SK-N-SH (cell line): Measurements from ENCODE around the gene RELT. TPM values are rescaled to one million over a fixed set of nuclear protein-coding genes. Genes with fewer than 3 reads are reported as not detected.
"Not testable (repeated sequence)": the region's sequence is repeated elsewhere in the genome, so short reads cannot be mapped to it uniquely, and the experiment has no call there.

Source experiments
- CTCF ChIA-PET: fragments of 300-600, 350-600 bp; formaldehyde crosslinking; extraction: SDS; loops from one replicate; lab custom pipeline; 2021; lab: Yijun Ruan, JAX
- POLR2A ChIA-PET: fragments of 350-600 bp; sonication (Branson Sonifier 250); formaldehyde crosslinking; extraction: SDS; loops from one replicate; lab custom pipeline; 2020; ENCODE audit warnings: antibody characterized with exemption, inconsistent platforms; lab: Yijun Ruan, JAX
- DNase-seq: peaks from one replicate; pipeline ENCODE4 v3.0.0; 2012
- H2AFZ ChIP-seq: fragments of 200-600 bp; sonication (generic); 2 replicates; pipeline ENCODE4 v1.8.1; 2016; ENCODE audit warnings: antibody characterized with exemption, mild to moderate bottlenecking, low read depth
- H3F3A ChIP-seq: fragments of 200-600 bp; sonication (generic); replicated peaks from 2 replicates; pipeline ENCODE3; 2016; ENCODE audit warnings: antibody characterized with exemption, mild to moderate bottlenecking; ENCODE audit not compliant: insufficient read depth
- H3K27ac ChIP-seq, 2 experiments: fragments of 200-500 bp in 1 of 2; fragments of 200-600 bp in 1 of 2; sonication (Bioruptor generic) in 1 of 2; sonication (generic), shearing (Covaris generic) in 1 of 2; 2 replicates each; pipeline versions ENCODE4 v1.5.1 to v1.6.1; 2014 to 2016; ENCODE audit warnings: low read depth in 2 of 2, inconsistent platforms in 1 of 2, low read length in 1 of 2, mild to moderate bottlenecking in 1 of 2, mixed read lengths in 1 of 2
- H3K27me3 ChIP-seq: fragments of 200-600 bp; sonication (generic), shearing (Covaris generic); 2 replicates; pipeline ENCODE4 v1.6.1; 2016; ENCODE audit warnings: mixed run types; ENCODE audit not compliant: insufficient read depth
- H3K36me3 ChIP-seq, 2 experiments: fragments of 200-500 bp in 1 of 2; fragments of 200-600 bp in 1 of 2; sonication (Bioruptor generic) in 1 of 2; sonication (generic) in 1 of 2; replicated peaks in 1 of 2; 2 replicates each; pipeline versions ENCODE3 to v1.5.1; 2014 to 2016; ENCODE audit warnings: low read length in 1 of 2, mild to moderate bottlenecking in 1 of 2; ENCODE audit not compliant: insufficient read depth in 2 of 2, control insufficient read depth in 1 of 2
- H3K4me1 ChIP-seq, 2 experiments: fragments of 200-500 bp in 1 of 2; fragments of 200-600 bp in 1 of 2; sonication (Bioruptor generic) in 1 of 2; sonication (generic), shearing (Covaris generic) in 1 of 2; 2 replicates each; pipeline versions ENCODE4 v1.5.1 to v1.6.1; 2014 to 2016; ENCODE audit warnings: low read depth in 1 of 2, low read length in 1 of 2, mixed run types in 1 of 2; ENCODE audit not compliant: insufficient read depth in 2 of 2, control insufficient read depth in 1 of 2
- H3K4me2 ChIP-seq: fragments of 200-600 bp; sonication (generic), shearing (Covaris generic); 2 replicates; pipeline ENCODE4 v1.6.1; 2017; ENCODE audit warnings: mixed run types
- H3K4me3 ChIP-seq, 2 experiments: fragments of 200-500 bp in 1 of 2; fragments of 200-600 bp in 1 of 2; sonication (Bioruptor generic) in 1 of 2; sonication (generic), shearing (Covaris generic) in 1 of 2; 2 replicates each; pipeline versions ENCODE4 v1.5.1 to v1.8.1; 2014 to 2016; ENCODE audit warnings: low read depth in 2 of 2, inconsistent platforms in 1 of 2, low read length in 1 of 2, mild to moderate bottlenecking in 1 of 2, mixed read lengths in 1 of 2, moderate library complexity in 1 of 2
- H3K79me2 ChIP-seq: fragments of 200-600 bp; sonication (generic); 2 replicates; pipeline ENCODE4 v1.8.1; 2017; ENCODE audit warnings: mild to moderate bottlenecking; ENCODE audit not compliant: insufficient read depth
- H3K9ac ChIP-seq: fragments of 200-600 bp; sonication (generic); 2 replicates; pipeline ENCODE4 v1.6.1; 2017; ENCODE audit warnings: mixed run types
- H3K9me2 ChIP-seq: fragments of 200-600 bp; sonication (generic); 2 replicates; pipeline ENCODE4 v1.6.1; 2017; ENCODE audit warnings: mixed run types
- H3K9me3 ChIP-seq: fragments of 200-600 bp; sonication (generic); 2 replicates; pipeline ENCODE4 v1.6.1; 2017; ENCODE audit warnings: mixed run types, mild to moderate bottlenecking, moderate library complexity
- H4K20me1 ChIP-seq: fragments of 200-600 bp; sonication (generic); 2 replicates; pipeline ENCODE4 v1.6.1; 2017; ENCODE audit warnings: mild to moderate bottlenecking, mixed run types; ENCODE audit not compliant: insufficient read depth
- EP300 ChIP-seq, 2 experiments: IDR thresholded peaks; 2 replicates each; pipeline versions ENCODE4 v1.4.0 to v1.6.1; 2012; ENCODE audit warnings: borderline replicate concordance in 1 of 2, low read depth in 1 of 2, low read length in 1 of 2
- FOSL2 ChIP-seq: IDR thresholded peaks from 2 replicates; pipeline ENCODE4 v1.4.0; 2012; ENCODE audit warnings: low read depth, mild to moderate bottlenecking, moderate library complexity, borderline replicate concordance
- GATA2 ChIP-seq: sonication (generic); formaldehyde crosslinking; IDR thresholded peaks from 2 replicates; pipeline ENCODE4 v1.5.0; 2020; ENCODE audit warnings: mild to moderate bottlenecking, missing genetic modification reagents
- IRF3 ChIP-seq: fragments of 150-350 bp; IDR thresholded peaks from 2 replicates; pipeline ENCODE4 v1.6.1; 2016; ENCODE audit warnings: mild to moderate bottlenecking, low read depth, low read length
- JUND ChIP-seq: IDR thresholded peaks from 2 replicates; pipeline ENCODE4 v1.4.0; 2012
- NFIC ChIP-seq: IDR thresholded peaks from 2 replicates; pipeline ENCODE4 v1.4.0; 2012; ENCODE audit warnings: borderline replicate concordance
- RXRA ChIP-seq: IDR thresholded peaks from 2 replicates; pipeline ENCODE4 v1.4.0; 2012; ENCODE audit warnings: low read depth, mild to moderate bottlenecking, borderline replicate concordance
- SMC3 ChIP-seq: IDR thresholded peaks from 2 replicates; pipeline ENCODE4 v1.6.1; 2012; ENCODE audit warnings: low read depth, low read length, improper control_type of control experiment
- TAF1 ChIP-seq: IDR thresholded peaks from 2 replicates; pipeline ENCODE4 v1.6.1; 2012; ENCODE audit warnings: low read depth, mild to moderate bottlenecking, low read length, moderate library complexity, borderline replicate concordance
- TCF12 ChIP-seq: IDR thresholded peaks from 2 replicates; pipeline ENCODE4 v1.4.0; 2012
- TEAD4 ChIP-seq: IDR thresholded peaks from 2 replicates; pipeline ENCODE4 v1.4.0; 2012; ENCODE audit warnings: mild to moderate bottlenecking, borderline replicate concordance; ENCODE audit not compliant: insufficient read depth
- WGBS: methylation state at CpG from one replicate; pipeline ENCODE4 v1.1.6; 2017; ENCODE audit warnings: low lambda C conversion rate; 5-methylcytosine and 5-hydroxymethylcytosine counted together
- polyA plus RNA-seq, 3 experiments: library from polyadenylated mRNA; depleted of rRNA; stranded (reverse); fragments of >200 nt; gene quantifications; 2 replicates each; pipeline ENCODE4 v1.2.3, GENCODE V29; 2012
- TF ChIP-seq, protein P1 (sequence below): IDR thresholded peaks from 2 replicates; pipeline ENCODE4; 2012
- TF ChIP-seq, protein P2 (sequence below): IDR thresholded peaks from 2 replicates; pipeline ENCODE4 v1.4.0; 2012; ENCODE audit warnings: low read depth, borderline replicate concordance

The RELT gene
- polyA plus RNA-seq, 1 of the 3 experiments (the other 2 are of a cell fraction): 4.3 TPM

- 40% methylated on average over 5 of the region's 5 CpGs for WGBS
- H3K27me3 ChIP-seq: no peaks in the 10 kb centered on the region
- POLR2A ChIA-PET: interaction anchor here (0.5 to 0.7 kb wide), 2 partner anchors 34 to 954 kb away, joined by 3 read pairs; no protein-coding TSS in a partner anchor
- peak overlapping the region; percentile 23; the same call in 1 of the 2 replicates for H3K4me2 ChIP-seq
- peaks cover 47% of the 10 kb centered on the region for H3F3A ChIP-seq
- no peak for DNase-seq
- peak overlapping the region in 1 of 2 experiments; percentile 95; a peak in 2 of 4 replicates for H3K27ac ChIP-seq
- H3K4me3 ChIP-seq: no peak overlapping the region
- H3K9ac ChIP-seq: no peak overlapping the region
- no peaks in the 10 kb centered on the region for H3K9me2 ChIP-seq
- H3K9me3 ChIP-seq: no peaks in the 10 kb centered on the region
- H3K4me1 ChIP-seq: peaks cover 0 to 30% of the 10 kb centered on the region in 2 experiments; a peak in 2 of 4 replicates
- 0 out of 2 replicates have a peak, but pooled peaks cover 6% of the 10 kb centered on the region for H3K79me2 ChIP-seq
- H3K36me3 ChIP-seq: peaks cover 0 to 4% of the 10 kb centered on the region in 2 experiments
- H4K20me1 ChIP-seq: no peaks in the 10 kb centered on the region
- TF ChIP-seq TEAD4 (0 out of 2 replicates have a peak, but pooled peaks have one; percentile 50), EP300 (IDR thresholded peaks at IDR 0.05; ENCODE audit: borderline replicate concordance in 1 of 2, low read depth in 1 of 2, low read length in 1 of 2) (peak in 1 of 2 experiments; percentile 66; a peak in 1 of 4 replicates), GATA2 (CRISPR knock-in tag) (no peak), TAF1 (no peak), FOSL2 (peak; percentile 66), TCF12 (peak; percentile 80), SMC3 (no peak), IRF3 (no peak), RXRA (no peak), NFIC (peak; percentile 76), JUND (peak; percentile 76)
- TF ChIP-seq, protein P1, sequence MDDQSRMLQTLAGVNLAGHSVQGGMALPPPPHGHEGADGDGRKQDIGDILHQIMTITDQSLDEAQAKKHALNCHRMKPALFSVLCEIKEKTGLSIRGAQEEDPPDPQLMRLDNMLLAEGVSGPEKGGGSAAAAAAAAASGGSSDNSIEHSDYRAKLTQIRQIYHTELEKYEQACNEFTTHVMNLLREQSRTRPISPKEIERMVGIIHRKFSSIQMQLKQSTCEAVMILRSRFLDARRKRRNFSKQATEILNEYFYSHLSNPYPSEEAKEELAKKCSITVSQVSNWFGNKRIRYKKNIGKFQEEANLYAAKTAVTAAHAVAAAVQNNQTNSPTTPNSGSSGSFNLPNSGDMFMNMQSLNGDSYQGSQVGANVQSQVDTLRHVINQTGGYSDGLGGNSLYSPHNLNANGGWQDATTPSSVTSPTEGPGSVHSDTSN: peak; percentile 67
- TF ChIP-seq, protein P2, sequence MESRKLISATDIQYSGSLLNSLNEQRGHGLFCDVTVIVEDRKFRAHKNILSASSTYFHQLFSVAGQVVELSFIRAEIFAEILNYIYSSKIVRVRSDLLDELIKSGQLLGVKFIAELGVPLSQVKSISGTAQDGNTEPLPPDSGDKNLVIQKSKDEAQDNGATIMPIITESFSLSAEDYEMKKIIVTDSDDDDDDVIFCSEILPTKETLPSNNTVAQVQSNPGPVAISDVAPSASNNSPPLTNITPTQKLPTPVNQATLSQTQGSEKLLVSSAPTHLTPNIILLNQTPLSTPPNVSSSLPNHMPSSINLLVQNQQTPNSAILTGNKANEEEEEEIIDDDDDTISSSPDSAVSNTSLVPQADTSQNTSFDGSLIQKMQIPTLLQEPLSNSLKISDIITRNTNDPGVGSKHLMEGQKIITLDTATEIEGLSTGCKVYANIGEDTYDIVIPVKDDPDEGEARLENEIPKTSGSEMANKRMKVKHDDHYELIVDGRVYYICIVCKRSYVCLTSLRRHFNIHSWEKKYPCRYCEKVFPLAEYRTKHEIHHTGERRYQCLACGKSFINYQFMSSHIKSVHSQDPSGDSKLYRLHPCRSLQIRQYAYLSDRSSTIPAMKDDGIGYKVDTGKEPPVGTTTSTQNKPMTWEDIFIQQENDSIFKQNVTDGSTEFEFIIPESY: no peak
- TF ChIP-seq, all 33 proteins: peak for 7
- CTCF ChIA-PET: no interaction called here
- no peak overlapping the region for H2AFZ ChIP-seq
Observed at GRCh38 chr11:73431396-73431795, 55.2 kb downstream of the RELT start.

- CTCF ChIA-PET: interaction anchor here (0.8 to 2.8 kb wide), 2 partner anchors 16 to 224 kb away, joined by 3 to 11 read pairs; no protein-coding TSS in a partner anchor
Observed at GRCh38 chr11:73436859-73437258, 60.7 kb downstream of the RELT start.

More at GRCh38 chr11:73436859-73437258, 60.7 kb downstream of the RELT start:
- Histone ChIP-seq H3K27ac (peak overlapping the region in 1 of 2 experiments; percentile 3; a peak in 1 of 4 replicates), H3K4me1 (peaks cover 0 to 19% of the 10 kb centered on the region in 2 experiments; a peak in 3 of 4 replicates), H3F3A (peaks cover 21% of the 10 kb centered on the region)
- H3K36me3 ChIP-seq, POLR2A ChIA-PET, DNase-seq, H3K79me2 ChIP-seq, H3K4me3 ChIP-seq, H3K4me2 ChIP-seq, H3K9me2 ChIP-seq, H3K9ac ChIP-seq, H3K9me3 ChIP-seq, H3K27me3 ChIP-seq, H4K20me1 ChIP-seq, H2AFZ ChIP-seq: not testable (repeated sequence)
- 95% methylated on average over 4 of the region's 4 CpGs for WGBS
